ENCODE data around the gene USP10.
A peak's percentile ranks its signal among the peaks of the same experiment; 100 is the strongest.
"Not testable (repeated sequence)": the region's sequence is repeated elsewhere in the genome, so short reads cannot be mapped to it uniquely, and the experiment has no call there.

Gene USP10

DNA sequence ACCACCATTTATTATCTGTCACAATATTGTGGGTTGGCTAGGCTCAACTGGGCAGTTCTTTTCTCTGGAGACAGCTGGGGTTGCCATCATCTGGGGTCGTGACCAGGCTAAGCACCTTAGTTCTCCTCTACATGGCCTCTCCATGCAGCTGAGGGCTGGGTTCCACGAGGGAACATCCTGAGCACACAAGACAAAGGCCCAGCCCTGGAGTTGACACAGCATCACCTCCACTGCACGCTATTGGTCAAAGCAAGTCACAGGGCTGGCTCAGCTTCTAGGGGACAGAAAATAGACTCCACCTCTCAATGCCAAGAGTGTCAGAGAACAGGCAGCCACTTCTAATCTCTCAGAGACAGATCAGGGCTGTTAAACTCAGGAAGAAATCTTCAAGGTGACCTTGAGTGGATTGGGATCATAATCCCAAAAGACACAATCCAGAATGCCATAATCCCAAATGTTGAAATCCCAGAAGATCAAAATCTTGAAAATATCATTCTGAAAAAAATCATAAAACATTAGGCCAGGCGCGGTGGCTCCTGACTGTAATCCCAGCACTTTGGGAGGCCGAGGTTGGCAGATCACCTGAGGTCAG, 13.0 kb upstream of the USP10 start:
- TF ChIP-seq ARNTL (CRISPR knock-in tag; IDR thresholded peaks at IDR 0.05; ENCODE audit: borderline replicate concordance, low read depth) (no peak), RARB (CRISPR knock-in tag; IDR thresholded peaks at IDR 0.05) (no peak), TSHZ2 (CRISPR knock-in tag; IDR thresholded peaks at IDR 0.05) (no peak), BACH2 (CRISPR knock-in tag; IDR thresholded peaks at IDR 0.05; ENCODE audit: borderline replicate concordance) (no peak), ESRRG (CRISPR knock-in tag; IDR thresholded peaks at IDR 0.05) (no peak)
- no peak for ATAC-seq

DNA sequence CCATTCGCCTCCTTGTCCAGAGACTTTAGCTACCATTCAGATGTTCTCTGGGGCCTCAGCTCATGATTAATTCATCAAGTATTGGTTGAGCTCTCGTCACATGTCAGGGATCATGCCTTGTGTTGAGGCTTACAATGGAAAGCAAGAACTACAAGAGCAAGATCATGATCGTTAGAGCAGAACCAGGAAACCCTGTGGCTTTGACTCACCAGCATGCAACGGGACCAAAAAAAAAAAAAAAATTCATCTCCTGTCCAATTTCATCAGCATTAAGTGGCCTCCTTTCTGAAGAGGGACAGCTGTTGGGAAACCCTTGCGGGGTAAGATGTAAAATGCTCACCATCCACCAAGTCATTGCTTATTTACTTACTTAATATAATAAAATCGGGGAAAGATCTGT, 12.1 kb upstream of the USP10 start:
- no peak for ATAC-seq
- TF ChIP-seq, protein P1, sequence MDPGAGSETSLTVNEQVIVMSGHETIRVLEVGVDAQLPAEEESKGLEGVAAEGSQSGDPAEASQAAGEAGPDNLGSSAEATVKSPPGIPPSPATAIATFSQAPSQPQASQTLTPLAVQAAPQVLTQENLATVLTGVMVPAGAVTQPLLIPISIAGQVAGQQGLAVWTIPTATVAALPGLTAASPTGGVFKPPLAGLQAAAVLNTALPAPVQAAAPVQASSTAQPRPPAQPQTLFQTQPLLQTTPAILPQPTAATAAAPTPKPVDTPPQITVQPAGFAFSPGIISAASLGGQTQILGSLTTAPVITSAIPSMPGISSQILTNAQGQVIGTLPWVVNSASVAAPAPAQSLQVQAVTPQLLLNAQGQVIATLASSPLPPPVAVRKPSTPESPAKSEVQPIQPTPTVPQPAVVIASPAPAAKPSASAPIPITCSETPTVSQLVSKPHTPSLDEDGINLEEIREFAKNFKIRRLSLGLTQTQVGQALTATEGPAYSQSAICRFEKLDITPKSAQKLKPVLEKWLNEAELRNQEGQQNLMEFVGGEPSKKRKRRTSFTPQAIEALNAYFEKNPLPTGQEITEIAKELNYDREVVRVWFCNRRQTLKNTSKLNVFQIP (CRISPR knock-in tag; IDR thresholded peaks at IDR 0.05; ENCODE audit: borderline replicate concordance, low read depth): no peak
- no peak for TF ChIP-seq ZFP30 (CRISPR knock-in tag; IDR thresholded peaks at IDR 0.05)
- TF ChIP-seq ARNTL (CRISPR knock-in tag; IDR thresholded peaks at IDR 0.05; ENCODE audit: borderline replicate concordance, low read depth): no peak

DNA sequence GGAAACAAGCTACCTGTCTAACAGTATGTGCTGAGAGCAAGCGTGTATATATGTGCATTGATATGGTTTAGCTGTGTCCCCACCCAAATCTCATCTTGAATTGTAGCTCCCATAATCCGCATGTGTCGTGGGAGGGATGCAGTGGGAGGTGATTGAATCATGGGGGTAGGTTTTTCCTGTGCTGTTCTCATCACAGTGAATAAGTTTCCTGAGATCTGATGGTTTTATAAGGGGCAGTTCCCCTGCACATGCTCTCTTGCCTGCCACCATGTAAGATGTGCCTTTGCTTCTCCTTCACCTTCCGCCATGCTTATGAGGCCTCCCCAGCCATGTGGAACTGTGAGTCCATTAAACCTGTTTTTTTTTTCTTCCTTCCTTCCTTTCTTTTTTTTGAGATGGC, 11.6 kb upstream of the USP10 start:
- not testable (repeated sequence) for ATAC-seq

GRCh38 chr16:84689111-84689510, 10.7 kb upstream of the USP10 start:
- peak; percentile 83 for ATAC-seq
- TF ChIP-seq ZNF565 (CRISPR knock-in tag; conservative IDR thresholded peaks at IDR 0.05; ENCODE audit: low read depth): no peak
- TF ChIP-seq ZNF70 (CRISPR knock-in tag; IDR thresholded peaks at IDR 0.05): no peak
- TF ChIP-seq ISL1 (CRISPR knock-in tag; IDR thresholded peaks at IDR 0.05): no peak
- TF ChIP-seq, protein P1 (CRISPR knock-in tag; IDR thresholded peaks at IDR 0.05; ENCODE audit: borderline replicate concordance, low read depth): no peak
- TF ChIP-seq RARB (CRISPR knock-in tag; IDR thresholded peaks at IDR 0.05): no peak
- TF ChIP-seq ARNTL (CRISPR knock-in tag; IDR thresholded peaks at IDR 0.05; ENCODE audit: borderline replicate concordance, low read depth): no peak
- TF ChIP-seq ZFP3 (CRISPR knock-in tag; IDR thresholded peaks at IDR 0.05): no peak
- no peak for TF ChIP-seq TSHZ2 (CRISPR knock-in tag; IDR thresholded peaks at IDR 0.05)
- no peak for TF ChIP-seq SNAI2 (CRISPR knock-in tag; IDR thresholded peaks at IDR 0.05)
- TF ChIP-seq PPARA (CRISPR knock-in tag; IDR thresholded peaks at IDR 0.05; ENCODE audit: borderline replicate concordance): no peak
- TF ChIP-seq ZC3H10 (CRISPR knock-in tag; IDR thresholded peaks at IDR 0.05): no peak
- TF ChIP-seq, protein P2, sequence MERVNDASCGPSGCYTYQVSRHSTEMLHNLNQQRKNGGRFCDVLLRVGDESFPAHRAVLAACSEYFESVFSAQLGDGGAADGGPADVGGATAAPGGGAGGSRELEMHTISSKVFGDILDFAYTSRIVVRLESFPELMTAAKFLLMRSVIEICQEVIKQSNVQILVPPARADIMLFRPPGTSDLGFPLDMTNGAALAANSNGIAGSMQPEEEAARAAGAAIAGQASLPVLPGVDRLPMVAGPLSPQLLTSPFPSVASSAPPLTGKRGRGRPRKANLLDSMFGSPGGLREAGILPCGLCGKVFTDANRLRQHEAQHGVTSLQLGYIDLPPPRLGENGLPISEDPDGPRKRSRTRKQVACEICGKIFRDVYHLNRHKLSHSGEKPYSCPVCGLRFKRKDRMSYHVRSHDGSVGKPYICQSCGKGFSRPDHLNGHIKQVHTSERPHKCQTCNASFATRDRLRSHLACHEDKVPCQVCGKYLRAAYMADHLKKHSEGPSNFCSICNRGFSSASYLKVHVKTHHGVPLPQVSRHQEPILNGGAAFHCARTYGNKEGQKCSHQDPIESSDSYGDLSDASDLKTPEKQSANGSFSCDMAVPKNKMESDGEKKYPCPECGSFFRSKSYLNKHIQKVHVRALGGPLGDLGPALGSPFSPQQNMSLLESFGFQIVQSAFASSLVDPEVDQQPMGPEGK (CRISPR knock-in tag; IDR thresholded peaks at IDR 0.05; ENCODE audit: borderline replicate concordance): no peak

Data from SK-N-SH treated with all-trans-retinoic acid at 6 μM for 48 hours (cell line).